Effector memory CD4-positive, alpha-beta T cell (primary cell): ENCODE data around the gene C6.

Experiments used
- DNase-seq, 3 donors: peaks; one replicate each; pipeline ENCODE4 v3.0.0-alpha.2; 2020
- H3K27ac ChIP-seq: 2 replicates; pipeline ENCODE4 v1.7.0; 2013; ENCODE audit warnings: mild to moderate bottlenecking, low read length, moderate library complexity; ENCODE audit not compliant: insufficient read depth, poor library complexity, severe bottlenecking
- H3K27me3 ChIP-seq: replicated peaks from 2 replicates; pipeline ENCODE4 v1.7.0; 2013; ENCODE audit warnings: mild to moderate bottlenecking, low read length; ENCODE audit not compliant: insufficient read depth, control insufficient read depth, poor library complexity, severe bottlenecking
- H3K36me3 ChIP-seq: 2 replicates; pipeline ENCODE4 v1.7.0; 2013; ENCODE audit warnings: mild to moderate bottlenecking, low read length, moderate library complexity; ENCODE audit not compliant: control insufficient read depth, insufficient read depth
- H3K4me1 ChIP-seq: 2 replicates; pipeline ENCODE4 v1.7.0; 2013; ENCODE audit warnings: low read length, mild to moderate bottlenecking; ENCODE audit not compliant: control insufficient read depth, insufficient read depth, poor library complexity, severe bottlenecking
- H3K4me3 ChIP-seq: 2 replicates; pipeline ENCODE4 v1.7.0; 2013; ENCODE audit warnings: low read length, low read depth, mild to moderate bottlenecking; ENCODE audit not compliant: insufficient read depth, poor library complexity, severe bottlenecking
- H3K9me3 ChIP-seq: 2 replicates; pipeline ENCODE4 v1.7.0; 2013; ENCODE audit warnings: mild to moderate bottlenecking, low read length, moderate library complexity; ENCODE audit not compliant: control insufficient read depth

Gene C6

DNA sequence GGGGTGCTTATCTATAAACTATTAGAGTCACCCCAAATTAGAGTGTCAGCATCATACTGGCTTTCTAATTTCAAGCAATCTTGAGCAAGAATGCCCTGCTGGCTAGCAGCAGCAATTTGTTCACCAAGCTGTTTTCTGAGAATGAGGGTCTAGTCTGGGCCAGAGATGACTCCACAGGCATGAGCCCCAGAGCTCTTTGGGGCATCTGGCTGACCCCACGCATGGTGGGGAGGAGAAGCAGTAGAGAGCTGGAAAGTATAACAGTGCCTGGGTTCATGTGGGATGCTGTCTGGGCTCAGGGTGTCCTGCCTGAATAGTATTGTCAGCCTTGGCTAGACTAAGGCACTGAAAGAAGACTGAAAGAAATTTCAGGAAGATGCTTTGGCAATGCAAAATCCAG, 64.9 kb downstream of the C6 start:
- no peaks in the 10 kb centered on the region for H3K36me3 ChIP-seq
- H3K27ac ChIP-seq = no peak overlapping the region
- no peak overlapping the region for H3K4me3 ChIP-seq
- H3K27me3 ChIP-seq = no peaks in the 10 kb centered on the region
- no peaks in the 10 kb centered on the region for H3K4me1 ChIP-seq
- DNase-seq = no peak
- H3K9me3 ChIP-seq = no peaks in the 10 kb centered on the region

GRCh38 chr5:41145306-41145705, 68.0 kb downstream of the C6 start:
- no peaks in the 10 kb centered on the region for H3K27me3 ChIP-seq
- no peak overlapping the region for H3K27ac ChIP-seq
- no peaks in the 10 kb centered on the region for H3K9me3 ChIP-seq
- no peaks in the 10 kb centered on the region for H3K4me1 ChIP-seq
- no peak overlapping the region for H3K4me3 ChIP-seq
- no peak for DNase-seq
- H3K36me3 ChIP-seq = no peaks in the 10 kb centered on the region

DNA sequence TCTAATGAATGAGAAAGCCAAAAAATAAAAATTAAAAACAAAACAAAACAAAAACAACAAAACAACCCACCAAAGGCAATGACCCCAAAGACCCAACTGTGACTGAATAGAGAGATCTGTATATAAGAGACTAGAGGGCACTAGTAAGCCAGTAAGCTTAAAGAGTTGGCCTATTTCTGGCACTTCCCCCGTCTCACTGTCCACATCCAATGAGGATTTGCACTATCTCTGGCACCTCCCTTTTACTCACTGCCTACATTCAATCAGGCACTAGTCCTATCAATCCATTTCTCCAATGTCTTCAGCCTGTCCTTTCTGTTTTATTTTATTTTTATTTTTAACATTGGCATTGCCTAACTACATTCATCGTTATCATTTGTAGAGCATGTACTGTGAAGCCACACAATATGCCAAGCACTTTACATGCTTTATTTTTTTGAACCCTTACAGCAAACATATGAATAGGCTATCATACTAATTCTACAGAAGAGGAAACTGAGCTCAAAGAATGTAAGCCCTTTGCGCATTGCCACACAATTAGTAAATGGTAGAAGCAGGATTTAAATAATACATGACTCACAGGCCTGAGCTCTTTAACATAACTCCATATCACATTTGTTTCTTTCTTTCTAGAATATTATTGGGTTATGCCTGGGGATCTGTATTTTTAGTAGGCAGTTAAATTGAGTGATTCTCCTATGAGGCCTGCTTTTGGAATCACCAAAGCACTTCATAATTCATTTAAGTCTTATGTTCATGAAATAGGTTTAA, 70.0 kb downstream of the C6 start:
- H3K9me3 ChIP-seq = no peaks in the 10 kb centered on the region
- no peaks in the 10 kb centered on the region for H3K4me1 ChIP-seq
- no peak overlapping the region for H3K27ac ChIP-seq
- DNase-seq = no peak
- H3K36me3 ChIP-seq = no peaks in the 10 kb centered on the region
- H3K27me3 ChIP-seq = no peaks in the 10 kb centered on the region
- no peak overlapping the region for H3K4me3 ChIP-seq

- Histone ChIP-seq H3K27me3 (no peaks in the 10 kb centered on the region), H3K4me1 (no peaks in the 10 kb centered on the region), H3K9me3 (no peaks in the 10 kb centered on the region), H3K36me3 (no peaks in the 10 kb centered on the region), H3K27ac (no peak overlapping the region), H3K4me3 (no peak overlapping the region)
- DNase-seq = no peak
Measured at GRCh38 chr5:41127967-41128690, 85.2 kb downstream of the C6 start.

- no peak overlapping the region for H3K4me3 ChIP-seq
- no peaks in the 10 kb centered on the region for H3K9me3 ChIP-seq
- no peak overlapping the region for H3K27ac ChIP-seq
- H3K4me1 ChIP-seq = no peaks in the 10 kb centered on the region
- no peaks in the 10 kb centered on the region for H3K27me3 ChIP-seq
- no peaks in the 10 kb centered on the region for H3K36me3 ChIP-seq
- no peak for DNase-seq
Measured at GRCh38 chr5:41122459-41122858, 90.9 kb downstream of the C6 start.

DNA sequence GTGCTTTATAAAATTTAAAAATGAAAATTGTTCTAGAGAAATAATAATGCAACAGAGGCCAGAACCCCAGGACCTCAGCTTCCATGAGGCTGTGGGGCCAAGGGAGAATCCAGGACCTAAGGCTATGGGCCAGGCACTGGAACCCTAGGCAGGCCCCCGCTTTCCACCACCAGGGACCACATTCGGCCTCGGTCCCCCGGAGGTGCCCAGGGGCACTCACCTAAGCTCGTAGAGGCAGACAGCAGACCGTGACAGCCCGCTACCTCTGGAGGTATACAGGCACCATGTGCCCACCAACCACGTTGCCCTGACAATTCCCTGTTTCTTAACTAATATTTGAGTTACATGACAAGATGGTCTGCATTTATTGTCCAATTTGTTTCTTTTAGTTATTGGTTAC, 92.7 kb downstream of the C6 start:
- Histone ChIP-seq H3K4me3 (no peak overlapping the region), H3K27ac (no peak overlapping the region), H3K4me1 (no peaks in the 10 kb centered on the region), H3K9me3 (no peaks in the 10 kb centered on the region), H3K27me3 (no peaks in the 10 kb centered on the region), H3K36me3 (no peaks in the 10 kb centered on the region)
- no peak for DNase-seq

- Histone ChIP-seq H3K27me3 (no peaks in the 10 kb centered on the region), H3K9me3 (no peaks in the 10 kb centered on the region), H3K36me3 (no peaks in the 10 kb centered on the region), H3K27ac (no peak overlapping the region), H3K4me3 (no peak overlapping the region), H3K4me1 (no peaks in the 10 kb centered on the region)
- no peak for DNase-seq
Measured at GRCh38 chr5:41118177-41118576, 95.2 kb downstream of the C6 start.

DNA sequence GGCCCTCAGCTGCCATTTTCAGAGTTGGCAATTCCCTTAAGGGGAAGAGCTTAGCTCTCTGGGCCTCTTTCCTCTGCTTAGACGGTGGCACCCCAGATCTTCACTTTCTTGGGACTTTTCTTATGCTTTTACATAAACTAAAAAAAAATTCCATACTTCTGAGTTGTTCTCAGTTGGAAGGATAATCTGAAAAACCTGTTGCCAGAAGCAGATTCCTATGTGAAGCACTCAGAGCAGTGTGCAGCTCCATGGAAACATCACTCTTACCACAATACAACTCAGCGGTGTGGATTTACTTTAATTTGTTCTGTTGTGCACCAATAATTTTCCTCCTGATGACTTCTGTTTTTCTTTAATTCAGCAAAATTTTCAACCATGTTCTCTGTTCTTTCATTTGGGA, 98.1 kb downstream of the C6 start:
- H3K27me3 ChIP-seq = no peaks in the 10 kb centered on the region
- H3K4me1 ChIP-seq = no peaks in the 10 kb centered on the region
- no peaks in the 10 kb centered on the region for H3K36me3 ChIP-seq
- DNase-seq = no peak
- no peak overlapping the region for H3K4me3 ChIP-seq
- H3K27ac ChIP-seq = no peak overlapping the region
- no peaks in the 10 kb centered on the region for H3K9me3 ChIP-seq

DNA sequence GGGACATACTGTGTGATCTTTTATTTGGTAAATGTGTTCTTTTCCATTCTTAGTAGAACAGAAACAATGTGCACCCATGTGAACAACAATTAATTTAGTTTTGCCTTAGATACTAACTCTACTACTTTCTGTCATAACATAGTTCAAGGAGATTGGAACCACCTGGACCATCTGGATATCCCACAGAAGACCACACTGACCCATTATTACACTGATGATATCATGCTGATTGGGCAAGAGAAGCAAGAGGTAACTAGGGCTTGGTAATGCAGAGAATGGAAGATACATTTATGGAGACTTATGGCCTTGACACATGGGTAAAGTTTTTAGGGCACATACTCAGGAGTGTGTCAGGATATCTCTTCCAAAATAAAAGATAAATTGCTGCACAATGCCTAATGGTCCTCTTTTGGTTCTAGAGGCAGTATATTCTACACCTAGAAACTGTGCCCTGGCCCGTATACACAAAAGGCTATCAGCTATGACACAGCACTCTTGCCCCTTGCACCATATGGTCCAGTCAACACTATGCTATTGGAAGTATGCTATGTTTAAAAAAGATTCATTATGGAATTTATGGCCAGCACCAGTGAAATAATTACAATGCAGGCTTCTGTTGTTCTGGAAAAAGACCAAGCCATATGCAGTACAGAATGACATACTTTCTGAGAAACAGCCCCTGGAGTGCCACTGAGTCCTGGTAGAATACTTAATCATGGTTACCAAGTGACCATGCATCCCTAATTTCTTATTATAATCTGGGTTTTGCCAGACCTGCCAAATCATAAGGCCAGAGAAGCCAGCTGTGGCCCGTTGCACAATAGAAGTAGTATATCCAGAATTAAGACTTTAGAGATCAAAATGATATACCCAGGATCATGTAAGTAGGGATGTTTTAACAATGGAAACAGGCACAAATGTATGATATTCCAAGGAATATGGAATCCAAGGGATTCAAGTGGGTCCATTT, 100.6 kb downstream of the C6 start:
- Histone ChIP-seq H3K4me1 (no peaks in the 10 kb centered on the region), H3K36me3 (no peaks in the 10 kb centered on the region), H3K9me3 (no peaks in the 10 kb centered on the region), H3K27me3 (no peaks in the 10 kb centered on the region), H3K4me3 (no peak overlapping the region), H3K27ac (no peak overlapping the region)
- DNase-seq = no peak
